ENCODE results near the gene TEPSIN.

DNA sequence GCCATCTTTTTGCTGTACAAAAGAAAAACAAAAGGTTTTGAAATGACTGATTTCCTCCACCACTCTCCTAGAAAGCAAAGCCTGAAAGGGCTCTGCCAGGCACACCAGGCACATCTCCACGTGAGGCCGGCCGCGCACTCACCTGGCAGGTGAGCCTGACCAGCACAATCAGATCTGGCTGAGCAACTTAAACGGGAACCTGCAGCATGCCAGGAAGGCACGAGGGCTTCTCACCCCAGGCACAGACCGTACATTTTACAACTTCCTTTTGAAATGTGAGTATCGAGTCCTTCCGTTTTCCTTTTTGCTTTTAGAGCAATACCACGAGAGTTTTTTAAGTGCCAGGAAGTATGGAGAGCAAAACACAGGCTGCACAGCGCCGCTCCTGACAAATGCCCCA, 33.8 kb upstream of the TEPSIN start:
- TF ChIP-seq, protein P1, sequence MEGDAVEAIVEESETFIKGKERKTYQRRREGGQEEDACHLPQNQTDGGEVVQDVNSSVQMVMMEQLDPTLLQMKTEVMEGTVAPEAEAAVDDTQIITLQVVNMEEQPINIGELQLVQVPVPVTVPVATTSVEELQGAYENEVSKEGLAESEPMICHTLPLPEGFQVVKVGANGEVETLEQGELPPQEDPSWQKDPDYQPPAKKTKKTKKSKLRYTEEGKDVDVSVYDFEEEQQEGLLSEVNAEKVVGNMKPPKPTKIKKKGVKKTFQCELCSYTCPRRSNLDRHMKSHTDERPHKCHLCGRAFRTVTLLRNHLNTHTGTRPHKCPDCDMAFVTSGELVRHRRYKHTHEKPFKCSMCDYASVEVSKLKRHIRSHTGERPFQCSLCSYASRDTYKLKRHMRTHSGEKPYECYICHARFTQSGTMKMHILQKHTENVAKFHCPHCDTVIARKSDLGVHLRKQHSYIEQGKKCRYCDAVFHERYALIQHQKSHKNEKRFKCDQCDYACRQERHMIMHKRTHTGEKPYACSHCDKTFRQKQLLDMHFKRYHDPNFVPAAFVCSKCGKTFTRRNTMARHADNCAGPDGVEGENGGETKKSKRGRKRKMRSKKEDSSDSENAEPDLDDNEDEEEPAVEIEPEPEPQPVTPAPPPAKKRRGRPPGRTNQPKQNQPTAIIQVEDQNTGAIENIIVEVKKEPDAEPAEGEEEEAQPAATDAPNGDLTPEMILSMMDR (optimal IDR thresholded peaks at IDR 0.05 in 1 of 3, IDR thresholded peaks at IDR 0.05 in 1 of 3, conservative IDR thresholded peaks at IDR 0.05 in 1 of 3; ENCODE audit: extremely low read depth in 1 of 3, insufficient read depth in 2 of 3, low read length in 3 of 3), result no peak
- no peak for TF ChIP-seq EZH2 (IDR thresholded peaks at IDR 0.05; ENCODE audit: low read length)
